HG02885 (cell line): Measurements from ENCODE around the gene PCARE.

Experiments used
- ATAC-seq: cut with Tn5 transposase; IDR thresholded peaks from one replicate; pipeline ENCODE4 v1.9.1; 2021; ENCODE audit warnings: mild to moderate bottlenecking; ENCODE audit not compliant: unreplicated experiment, poor library complexity

The PCARE gene

GRCh38 chr2:29064746-29065067 is 9.6 kb downstream of the PCARE start:
- ATAC-seq = no peak

DNA sequence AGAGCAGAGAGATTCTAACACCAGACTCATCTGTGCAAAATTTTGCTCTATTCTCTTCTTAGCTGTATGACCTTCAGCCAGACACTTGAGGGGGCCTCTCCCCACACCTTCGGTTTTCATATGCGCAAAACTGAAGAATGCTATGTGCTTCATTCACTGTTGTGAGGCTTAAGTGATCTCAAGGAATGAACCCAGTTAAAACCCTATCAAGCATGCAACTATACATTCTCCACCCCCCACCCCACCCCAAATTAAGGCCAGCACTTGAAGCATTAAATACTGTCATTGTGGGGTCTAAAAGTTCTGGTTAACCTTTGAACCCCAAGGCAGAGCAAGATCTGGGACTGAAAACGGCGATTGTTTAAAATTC is 10.0 kb downstream of the PCARE start:
- no peak for ATAC-seq

DNA sequence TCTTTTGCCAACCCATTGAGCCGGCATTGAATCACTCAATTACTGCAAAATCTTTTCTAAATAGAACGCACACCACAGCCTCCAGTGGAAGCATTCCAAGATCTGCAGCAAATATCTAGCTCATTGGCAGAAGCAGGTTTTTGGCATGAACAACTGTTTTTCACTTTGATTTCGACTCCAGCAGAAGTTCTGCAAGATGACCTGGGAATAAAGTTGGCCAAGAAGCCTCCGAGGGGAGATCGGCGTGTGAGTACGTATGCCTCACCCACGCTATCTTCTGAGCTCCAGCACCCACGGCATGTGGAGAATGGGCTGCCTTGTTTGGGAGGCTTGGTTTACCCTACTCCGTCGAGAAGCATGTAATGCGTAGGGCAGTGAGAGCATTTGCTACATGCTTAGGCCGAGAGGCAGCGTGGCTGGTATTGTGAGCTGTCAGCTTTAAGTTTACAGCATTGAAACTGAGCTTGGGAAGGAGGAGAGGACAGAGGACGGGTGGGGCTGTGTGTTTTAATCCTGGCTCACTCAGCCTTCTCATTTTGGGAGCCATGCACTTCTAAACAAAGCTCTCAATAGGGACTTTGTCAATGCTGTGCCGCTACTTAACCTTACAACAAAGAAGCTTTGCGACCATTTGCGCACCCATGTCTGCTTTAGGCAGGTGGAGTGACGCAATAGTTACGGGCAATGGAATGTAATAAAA is 10.5 kb downstream of the PCARE start:
- no peak for ATAC-seq

DNA sequence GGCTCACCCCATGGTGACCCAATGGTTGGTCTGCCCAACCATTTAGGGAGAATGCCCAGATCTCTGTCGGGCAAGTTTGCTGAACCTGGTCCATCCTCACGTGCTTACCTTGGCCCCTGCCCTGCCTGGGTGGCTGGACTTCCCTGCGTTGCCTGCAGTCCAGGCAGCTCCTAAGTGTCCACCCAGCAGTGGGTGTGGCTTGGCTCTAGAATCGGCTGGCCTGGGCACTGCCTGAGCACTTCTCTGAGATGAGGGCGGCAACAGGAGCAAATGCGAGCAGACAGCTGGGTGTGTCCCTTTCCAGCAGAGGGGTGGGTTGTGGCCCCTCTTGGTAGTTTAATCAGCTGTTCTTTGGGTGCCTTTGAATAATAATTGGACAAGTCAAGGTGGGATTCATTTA is 11.3 kb downstream of the PCARE start:
- no peak for ATAC-seq

GRCh38 chr2:29062371-29062770 is 12.0 kb downstream of the PCARE start:
- no peak for ATAC-seq

GRCh38 chr2:29061616-29062015 is 12.7 kb downstream of the PCARE start:
- ATAC-seq = no peak

GRCh38 chr2:29061176-29061575 is 13.1 kb downstream of the PCARE start:
- no peak for ATAC-seq

DNA sequence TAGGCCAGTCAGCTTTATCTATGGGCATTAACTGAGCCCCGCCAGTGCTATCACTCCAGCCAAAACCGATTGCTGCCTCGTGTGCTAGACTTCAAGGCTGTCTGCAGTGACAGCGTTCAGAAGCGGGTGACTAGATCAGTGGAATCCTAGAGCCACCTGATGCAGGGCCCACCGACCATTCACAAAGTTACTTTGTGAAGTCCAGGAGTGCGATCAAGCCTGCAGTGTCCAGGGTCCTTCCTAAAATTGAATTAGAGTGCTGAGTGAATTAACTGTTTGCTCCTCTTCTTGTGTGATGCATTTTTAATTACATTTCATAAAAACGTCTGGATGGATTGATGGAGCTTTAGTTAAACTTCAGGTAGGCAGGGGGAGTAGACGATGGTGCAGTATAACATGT is 13.9 kb downstream of the PCARE start:
- no peak for ATAC-seq

DNA sequence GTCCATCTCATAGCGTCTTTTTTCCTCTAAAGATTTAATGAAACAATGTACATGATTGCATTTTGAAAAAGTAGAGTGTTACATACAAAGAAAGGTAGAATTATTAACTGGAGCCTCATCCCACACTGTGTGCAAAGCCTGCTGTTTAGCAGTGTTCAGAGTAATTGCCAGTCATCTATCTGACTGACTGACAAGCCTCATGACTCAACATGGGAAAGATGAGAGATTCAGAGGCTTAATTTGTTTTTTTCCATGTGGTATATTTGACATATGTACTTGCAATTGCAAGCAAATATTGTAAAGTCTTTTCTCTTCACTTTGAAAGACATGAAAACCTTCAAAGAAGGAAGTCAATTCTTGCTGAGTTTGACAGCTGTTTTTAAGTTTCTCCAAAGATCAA is 14.7 kb downstream of the PCARE start:
- no peak for ATAC-seq

- no peak for ATAC-seq
Observed at GRCh38 chr2:29057006-29057405, 17.3 kb downstream of the PCARE start.

GRCh38 chr2:29056452-29056851 is 17.9 kb downstream of the PCARE start:
- no peak for ATAC-seq

DNA sequence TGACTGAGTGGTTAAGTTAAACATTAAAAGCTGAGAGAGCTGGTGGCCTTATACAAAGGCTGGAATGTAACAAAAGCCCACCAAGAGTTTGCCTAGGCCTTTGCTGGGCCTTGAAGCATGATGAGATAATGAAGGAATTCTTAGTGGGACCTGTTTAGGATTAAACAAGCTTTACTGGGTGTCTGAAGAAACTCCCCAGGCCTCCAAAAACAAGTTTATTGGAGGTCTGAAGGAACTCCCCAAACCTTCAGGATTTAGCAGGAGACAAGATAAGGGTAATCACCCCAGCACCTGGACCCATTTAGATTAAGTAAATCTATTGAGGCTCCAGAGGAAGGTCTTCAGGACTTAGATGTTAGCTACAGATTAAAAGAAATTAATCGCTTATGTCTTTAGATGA is 18.7 kb downstream of the PCARE start:
- ATAC-seq = no peak

DNA sequence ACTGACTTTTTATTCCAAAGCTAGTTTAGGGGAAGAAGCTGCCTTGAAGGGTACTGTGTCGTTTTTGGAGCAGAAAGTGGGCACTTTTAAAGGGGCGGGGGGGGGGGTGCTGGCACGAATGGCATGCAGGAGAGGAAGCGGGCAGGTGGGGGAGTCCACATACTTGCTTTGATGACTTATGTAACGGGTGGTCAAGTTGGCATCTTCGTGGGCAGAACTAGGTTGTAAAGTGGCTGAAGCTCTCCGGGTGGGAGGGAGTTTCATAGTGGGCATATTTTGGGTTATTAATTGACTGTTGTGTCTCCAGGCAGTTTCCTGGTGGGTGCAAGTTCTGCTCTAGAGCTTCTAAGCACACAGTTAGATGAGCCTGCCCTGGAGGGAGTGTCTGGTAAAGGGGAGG is 19.9 kb downstream of the PCARE start:
- no peak for ATAC-seq

- no peak for ATAC-seq
Observed at GRCh38 chr2:29053670-29054400, 20.5 kb downstream of the PCARE start.

DNA sequence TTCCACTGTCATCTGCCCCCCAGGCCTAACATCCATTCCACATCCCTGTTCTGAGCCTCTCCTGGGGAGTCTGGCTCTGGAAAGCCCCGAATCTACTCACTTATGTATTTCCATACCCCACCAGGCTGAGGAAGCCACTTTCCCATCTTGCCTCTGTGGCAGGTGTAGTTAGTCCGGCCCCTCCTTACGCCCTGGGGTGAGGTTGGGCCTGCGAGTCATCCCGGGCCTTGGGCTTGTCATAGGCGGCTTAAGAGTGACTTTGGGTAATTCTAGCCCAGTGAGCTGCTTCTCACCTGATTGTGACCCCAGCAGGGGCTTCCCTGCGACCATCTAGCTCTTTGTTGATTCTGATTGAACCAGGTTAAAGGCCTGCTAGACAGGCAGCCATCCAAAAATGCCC is 21.1 kb downstream of the PCARE start:
- no peak for ATAC-seq

- ATAC-seq = no peak
Observed at GRCh38 chr2:29052807-29053206, 21.5 kb downstream of the PCARE start.

- ATAC-seq = no peak
Observed at GRCh38 chr2:29051730-29052129, 22.6 kb downstream of the PCARE start.

DNA sequence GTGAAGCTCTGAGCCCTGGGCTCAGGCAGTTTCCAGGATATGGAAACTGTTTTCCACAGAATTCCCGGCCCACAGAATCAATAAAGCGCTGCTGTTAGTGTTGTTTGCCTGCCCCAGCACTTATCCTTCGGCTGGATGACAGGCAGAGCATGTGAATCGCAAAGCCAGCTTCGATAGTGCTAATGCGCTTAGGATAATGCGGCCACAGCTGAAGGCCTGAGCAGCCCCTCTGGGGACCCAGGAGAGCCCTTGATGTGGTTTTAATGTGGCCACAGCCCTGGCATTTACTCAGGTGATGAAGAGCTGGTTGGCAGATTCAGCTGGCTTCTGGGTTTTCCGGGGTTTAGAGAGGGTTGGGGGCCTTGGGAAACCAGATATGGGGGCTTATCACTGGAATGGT is 23.7 kb downstream of the PCARE start:
- no peak for ATAC-seq

DNA sequence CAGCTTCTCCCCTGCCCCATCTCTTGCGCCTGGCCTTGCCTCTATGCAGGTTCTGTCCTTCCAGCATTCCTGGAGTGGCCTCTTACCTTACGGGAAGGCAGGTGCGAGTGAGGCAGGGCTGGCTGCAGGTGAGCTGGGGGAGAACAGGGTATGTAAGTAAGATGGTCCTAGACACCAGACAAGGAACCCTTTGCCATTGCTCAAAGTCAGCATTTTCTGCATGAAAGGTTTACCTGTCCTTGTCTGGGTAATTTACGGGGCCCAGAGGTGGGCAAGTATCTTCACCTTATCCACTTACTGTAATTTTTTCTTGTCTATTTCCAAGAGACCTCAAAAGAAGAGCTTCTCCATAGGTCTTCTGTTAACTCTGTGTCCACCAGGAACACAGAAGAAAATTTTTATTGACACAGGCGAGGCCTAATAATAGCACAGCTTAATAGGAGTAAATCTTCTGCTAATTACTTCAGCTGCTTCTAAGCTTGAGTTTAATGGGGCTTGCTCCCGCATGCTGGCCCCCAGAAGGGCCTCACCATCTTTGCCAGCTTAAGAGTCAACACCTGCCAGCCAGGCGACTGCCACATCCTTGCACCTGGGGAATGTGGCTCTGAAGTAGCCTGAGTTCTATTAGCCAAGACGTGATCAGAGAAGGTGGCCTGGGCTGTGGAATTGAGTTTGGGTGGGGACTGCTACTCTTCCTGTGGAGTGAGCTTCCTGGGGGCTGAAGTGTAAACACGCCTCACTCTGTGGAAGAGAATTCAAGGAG is 27.1 kb downstream of the PCARE start:
- no peak for ATAC-seq

- no peak for ATAC-seq
Observed at GRCh38 chr2:29046321-29046720, 28.0 kb downstream of the PCARE start.

GRCh38 chr2:29044459-29044858 is 29.9 kb downstream of the PCARE start:
- no peak for ATAC-seq
